ENCODE data around the gene CREB3L4. TPM values are rescaled to one million over a fixed set of nuclear protein-coding genes. Genes with fewer than 3 reads are reported as not detected.
A peak's percentile ranks its signal among the peaks of the same experiment; 100 is the strongest.

CREB3L4 gene
- total RNA-seq, 1 donor from 2014 or later, result 15.2 TPM

DNA sequence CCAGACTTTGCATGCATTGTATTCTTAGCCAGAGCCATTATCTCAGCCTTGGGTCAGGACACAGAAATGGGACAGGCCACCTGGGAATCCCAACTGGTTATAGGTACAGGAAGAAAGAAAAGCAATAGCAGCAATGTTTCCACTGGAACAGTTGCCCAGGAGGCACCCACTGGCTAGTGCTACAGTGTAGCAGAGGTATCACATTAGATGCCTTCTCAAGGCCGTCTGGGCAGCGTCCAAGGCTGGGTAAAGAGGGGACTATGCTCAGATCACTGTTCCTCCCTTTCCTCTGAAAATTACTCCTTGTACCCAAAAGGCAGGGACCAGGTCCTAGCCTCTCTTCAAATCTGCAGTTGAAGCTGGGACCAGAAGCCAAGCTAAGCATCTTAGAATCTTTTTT is 2.6 kb downstream of the CREB3L4 start:
- TF ChIP-seq, protein P1, sequence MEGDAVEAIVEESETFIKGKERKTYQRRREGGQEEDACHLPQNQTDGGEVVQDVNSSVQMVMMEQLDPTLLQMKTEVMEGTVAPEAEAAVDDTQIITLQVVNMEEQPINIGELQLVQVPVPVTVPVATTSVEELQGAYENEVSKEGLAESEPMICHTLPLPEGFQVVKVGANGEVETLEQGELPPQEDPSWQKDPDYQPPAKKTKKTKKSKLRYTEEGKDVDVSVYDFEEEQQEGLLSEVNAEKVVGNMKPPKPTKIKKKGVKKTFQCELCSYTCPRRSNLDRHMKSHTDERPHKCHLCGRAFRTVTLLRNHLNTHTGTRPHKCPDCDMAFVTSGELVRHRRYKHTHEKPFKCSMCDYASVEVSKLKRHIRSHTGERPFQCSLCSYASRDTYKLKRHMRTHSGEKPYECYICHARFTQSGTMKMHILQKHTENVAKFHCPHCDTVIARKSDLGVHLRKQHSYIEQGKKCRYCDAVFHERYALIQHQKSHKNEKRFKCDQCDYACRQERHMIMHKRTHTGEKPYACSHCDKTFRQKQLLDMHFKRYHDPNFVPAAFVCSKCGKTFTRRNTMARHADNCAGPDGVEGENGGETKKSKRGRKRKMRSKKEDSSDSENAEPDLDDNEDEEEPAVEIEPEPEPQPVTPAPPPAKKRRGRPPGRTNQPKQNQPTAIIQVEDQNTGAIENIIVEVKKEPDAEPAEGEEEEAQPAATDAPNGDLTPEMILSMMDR (IDR thresholded peaks at IDR 0.05), result no peak
- TF ChIP-seq POLR2AphosphoS5 (IDR thresholded peaks at IDR 0.05; ENCODE audit: insufficient read depth in 1 of 2, low read depth in 1 of 2), result no peak
- no peak for TF ChIP-seq POLR2A (IDR thresholded peaks at IDR 0.05)
- Histone ChIP-seq H3K9me3 (no peaks in the 10 kb centered on the region), H3K4me1 (peaks cover 31% of the 10 kb centered on the region), H3K4me3 (no peak overlapping the region), H3K27me3 (no peaks in the 10 kb centered on the region), H3K27ac (no peak overlapping the region), H3K36me3 (peaks cover 0 to 18% of the 10 kb centered on the region in 2 donors)
- intact Hi-C loops (cut with DNase I), result no loop called here
- no peak for DNase-seq (ENCODE audit: extremely low spot score in 2 of 2)

DNA sequence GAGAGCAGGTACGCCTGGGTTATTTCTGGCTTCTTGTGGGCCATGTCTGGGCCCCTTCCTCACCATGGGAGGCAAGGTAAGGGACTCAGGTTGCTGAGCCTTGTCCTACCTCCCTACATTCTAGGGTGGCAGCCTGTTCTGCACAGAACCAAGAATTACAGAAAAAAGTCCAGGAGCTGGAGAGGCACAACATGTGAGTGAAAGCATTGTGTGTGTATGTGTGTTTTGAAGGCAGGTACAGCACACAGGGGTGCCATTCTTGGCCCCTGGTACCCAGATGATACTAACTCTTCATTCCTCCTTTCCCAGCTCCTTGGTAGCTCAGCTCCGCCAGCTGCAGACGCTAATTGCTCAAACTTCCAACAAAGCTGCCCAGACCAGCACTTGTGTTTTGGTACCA is 5.4 kb downstream of the CREB3L4 start:
- no peak for DNase-seq (ENCODE audit: extremely low spot score in 2 of 2)
- no peak overlapping the region for H3K4me3 ChIP-seq
- peaks cover 0 to 28% of the 10 kb centered on the region in 2 donors for H3K36me3 ChIP-seq
- no peaks in the 10 kb centered on the region for H3K9me3 ChIP-seq
- peaks cover 30% of the 10 kb centered on the region for H3K4me1 ChIP-seq
- intact Hi-C loops (cut with DNase I), result no loop called here
- no peaks in the 10 kb centered on the region for H3K27me3 ChIP-seq
- H3K27ac ChIP-seq, result no peak overlapping the region
- TF ChIP-seq POLR2AphosphoS5 (IDR thresholded peaks at IDR 0.05; ENCODE audit: insufficient read depth in 1 of 2, low read depth in 1 of 2), result no peak

DNA sequence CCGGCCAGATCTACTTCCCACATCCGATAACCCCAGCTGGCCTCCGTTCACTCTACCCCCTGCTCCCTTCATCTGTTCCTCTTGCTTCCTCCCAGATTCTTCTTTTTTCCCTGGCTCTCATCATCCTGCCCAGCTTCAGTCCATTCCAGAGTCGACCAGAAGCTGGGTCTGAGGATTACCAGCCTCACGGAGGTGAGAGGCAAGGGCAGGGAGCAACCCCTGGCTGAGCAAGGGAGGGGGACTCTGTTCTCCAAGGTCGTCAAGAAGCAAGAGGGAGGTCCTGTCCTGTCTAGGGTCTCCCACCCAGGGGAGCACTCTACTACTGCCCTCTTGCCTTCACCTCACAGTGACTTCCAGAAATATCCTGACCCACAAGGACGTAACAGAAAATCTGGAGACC is 5.8 kb downstream of the CREB3L4 start:
- TF ChIP-seq POLR2AphosphoS5 (IDR thresholded peaks at IDR 0.05; ENCODE audit: insufficient read depth in 1 of 2, low read depth in 1 of 2) (no peak), POLR2A (IDR thresholded peaks at IDR 0.05) (no peak)
- TF ChIP-seq, protein P1 (IDR thresholded peaks at IDR 0.05), result no peak

DNA sequence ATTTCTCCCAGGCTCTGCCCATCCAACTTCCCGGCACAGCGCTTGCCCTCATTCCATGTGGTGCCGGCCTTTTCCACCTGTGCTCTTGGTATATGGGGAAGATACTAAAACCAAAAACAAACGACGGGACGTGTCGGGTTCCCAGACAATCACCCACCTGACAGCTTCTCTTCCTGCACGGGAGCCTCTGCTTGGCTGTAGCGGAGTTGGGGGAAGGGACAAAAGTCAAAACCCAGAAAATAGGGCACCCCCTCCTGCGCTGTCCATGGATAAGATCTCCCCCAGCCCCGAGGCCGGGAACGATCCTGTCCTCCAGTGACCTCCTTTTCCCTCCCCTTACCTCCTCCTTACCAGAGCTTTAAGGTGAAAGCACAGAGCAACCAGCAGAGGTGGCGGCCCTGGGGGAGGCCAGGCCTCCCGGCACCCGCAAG is 9.1 kb downstream of the CREB3L4 start:
- Histone ChIP-seq H3K9me3 (no peaks in the 10 kb centered on the region), H3K4me1 (peaks cover 19% of the 10 kb centered on the region), H3K27me3 (no peaks in the 10 kb centered on the region), H3K27ac (peak overlapping the region; percentile 92), H3K4me3 (peak overlapping the region; percentile 81 to 93), H3K36me3 (peaks cover 0 to 45% of the 10 kb centered on the region in 2 donors)
- TF ChIP-seq, protein P1 (IDR thresholded peaks at IDR 0.05), result no peak
- TF ChIP-seq POLR2AphosphoS5 (IDR thresholded peaks at IDR 0.05; ENCODE audit: insufficient read depth in 1 of 2, low read depth in 1 of 2) (no peak), POLR2A (IDR thresholded peaks at IDR 0.05) (no peak)
- no peak for DNase-seq (ENCODE audit: extremely low spot score in 2 of 2)
- intact Hi-C loops (cut with DNase I), result no loop called here

More for the DNA sequence above, 5.8 kb downstream of the CREB3L4 start:
- H3K4me3 ChIP-seq, result no peak overlapping the region
- no peaks in the 10 kb centered on the region for H3K9me3 ChIP-seq
- H3K4me1 ChIP-seq, result peaks cover 25% of the 10 kb centered on the region
- DNase-seq (ENCODE audit: extremely low spot score in 2 of 2), result no peak
- no peak overlapping the region for H3K27ac ChIP-seq
- peaks cover 0 to 28% of the 10 kb centered on the region in 2 donors for H3K36me3 ChIP-seq
- intact Hi-C loops (cut with DNase I), result no loop called here
- no peaks in the 10 kb centered on the region for H3K27me3 ChIP-seq

DNA sequence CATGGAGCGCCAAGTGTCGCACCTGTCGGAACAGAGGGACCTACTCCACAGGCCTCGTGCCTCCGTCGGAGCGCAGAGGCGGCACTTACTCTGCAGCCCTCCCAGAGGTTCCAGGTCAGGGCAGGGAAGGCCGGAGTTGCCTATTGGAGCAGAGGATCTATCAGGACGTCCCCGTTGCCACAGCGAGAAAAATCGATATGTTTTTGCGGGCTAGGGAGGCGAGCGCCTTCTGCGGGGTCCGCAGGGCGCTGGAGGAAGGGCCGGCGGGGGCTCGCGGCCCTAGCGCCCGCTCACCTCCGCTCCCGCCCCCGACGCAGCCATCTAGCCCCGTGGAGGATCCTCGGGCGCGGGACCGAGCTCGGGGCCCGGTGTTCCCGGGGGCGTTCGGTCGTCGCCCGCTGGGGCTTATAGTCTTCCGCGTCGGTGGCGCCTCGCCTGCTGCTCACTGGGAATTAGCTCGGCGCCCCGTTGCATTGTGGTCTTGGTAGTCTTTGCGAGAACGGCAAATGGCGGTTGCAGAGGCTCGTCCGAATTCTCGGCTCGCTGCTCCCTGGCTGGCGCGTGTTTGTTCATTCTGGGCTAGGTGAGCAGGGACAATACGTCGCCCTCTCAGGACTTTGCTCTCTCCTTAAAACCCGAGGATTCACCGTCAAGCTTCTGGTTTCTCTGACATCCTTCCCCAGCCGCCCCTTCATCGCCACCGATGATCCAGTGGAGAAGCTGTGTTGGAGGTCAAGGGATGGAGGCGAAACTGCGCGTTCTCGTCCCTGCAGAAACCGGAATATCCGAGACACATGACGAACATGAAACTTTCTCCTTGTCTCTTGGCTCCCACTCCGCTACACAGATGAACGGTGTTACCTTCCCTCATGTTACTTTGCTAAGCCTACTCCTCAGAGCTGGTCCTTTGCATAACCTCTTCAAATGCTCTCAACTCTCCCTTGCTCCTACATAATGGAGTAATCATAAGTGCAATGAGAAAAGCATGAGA is 9.8 kb downstream of the CREB3L4 start, which contains the start of gene JTB:
Gene JTB (minus strand): TSS at position 425 of the 991 bp plus-strand sequence. CDS start 422 bp downstream, at position 3.
- H3K36me3 ChIP-seq, result peaks cover 0 to 52% of the 10 kb centered on the region in 2 donors
- H3K4me3 ChIP-seq, result peak within 1 kb of the TSS; percentile 81 to 93
- H3K27ac ChIP-seq, result peak within 1 kb of the TSS; percentile 92
- peaks cover 19% of the 10 kb centered on the region for H3K4me1 ChIP-seq
- intact Hi-C loops (cut with DNase I), result no loop called here
- H3K27me3 ChIP-seq, result no peaks in the 10 kb centered on the region
- no peaks in the 10 kb centered on the region for H3K9me3 ChIP-seq
- TF ChIP-seq, protein P1 (IDR thresholded peaks at IDR 0.05), result peak in 1 of 3 experiments; percentile 20
- peak; percentile 84 to 96 for TF ChIP-seq POLR2AphosphoS5 (IDR thresholded peaks at IDR 0.05; ENCODE audit: insufficient read depth in 1 of 2, low read depth in 1 of 2)
- TF ChIP-seq POLR2A (IDR thresholded peaks at IDR 0.05), result peak; percentile 71 to 91
- no peak for DNase-seq (ENCODE audit: extremely low spot score in 2 of 2)
